HG02938 (cell line): Measurements from ENCODE around the gene MYH14.

Experiments used
- ATAC-seq: cut with Tn5 transposase; IDR thresholded peaks from one replicate; pipeline ENCODE4 v1.9.1; 2021; ENCODE audit warnings: mild to moderate bottlenecking, moderate library complexity; ENCODE audit not compliant: unreplicated experiment

MYH14 gene

GRCh38 chr19:50286443-50286842 is 83.0 kb downstream of the MYH14 start:
- no peak for ATAC-seq

GRCh38 chr19:50287331-50287730 is 83.9 kb downstream of the MYH14 start:
- no peak for ATAC-seq

GRCh38 chr19:50288954-50289353 is 85.5 kb downstream of the MYH14 start:
- ATAC-seq: no peak

- ATAC-seq: no peak
Measured at GRCh38 chr19:50290011-50290410, 86.6 kb downstream of the MYH14 start.

- ATAC-seq: no peak
Measured at GRCh38 chr19:50290775-50291174, 87.4 kb downstream of the MYH14 start.

- ATAC-seq: no peak
Measured at GRCh38 chr19:50292216-50292827, 88.9 kb downstream of the MYH14 start.

- ATAC-seq: no peak
Measured at GRCh38 chr19:50293263-50294004, 90.0 kb downstream of the MYH14 start.

- ATAC-seq: no peak
Measured at GRCh38 chr19:50300051-50300450, 96.6 kb downstream of the MYH14 start.

- no peak for ATAC-seq
Measured at GRCh38 chr19:50300814-50301606, 97.6 kb downstream of the MYH14 start.

- ATAC-seq: no peak
Measured at GRCh38 chr19:50301607-50301971, 98.2 kb downstream of the MYH14 start.

- no peak for ATAC-seq
Measured at GRCh38 chr19:50303558-50303957, 100.1 kb downstream of the MYH14 start.

GRCh38 chr19:50308991-50309390 is 105.6 kb downstream of the MYH14 start:
- ATAC-seq: no peak

- ATAC-seq: no peak
Measured at GRCh38 chr19:50309396-50310125, 106.1 kb downstream of the MYH14 start.

- ATAC-seq: no peak
Measured at GRCh38 chr19:50310759-50311465, 107.5 kb downstream of the MYH14 start.

- ATAC-seq: no peak
Measured at GRCh38 chr19:50311723-50312635, 108.6 kb downstream of the MYH14 start.

GRCh38 chr19:50312967-50313811 is 109.8 kb downstream of the MYH14 start:
- ATAC-seq: no peak

- ATAC-seq: no peak
Measured at GRCh38 chr19:50313812-50314536, 110.6 kb downstream of the MYH14 start.
